HCT116 (cell line): ENCODE data around the gene PRR29. TPM values are rescaled to one million over a fixed set of nuclear protein-coding genes. Genes with fewer than 3 reads are reported as not detected.

ENCODE experiments used
- ATAC-seq: fragments of 200-7000 bp; cut with Tn5 transposase; 2 replicates; pipeline ENCODE4 v1.9.1; 2020; ENCODE audit warnings: mild to moderate bottlenecking, moderate library complexity
- BruUV-seq: library from RNA; stranded (reverse); fragments of 400-500 nt; replicated peaks from 2 replicates; lab custom pipeline; 2021; lab: Mats Ljungman, UMichigan
- CTCF ChIA-PET: fragments of 300-600 bp; sonication (Branson Sonifier 250); formaldehyde crosslinking; loops from one replicate; lab custom pipeline; 2021; ENCODE audit warnings: antibody characterized with exemption; lab: Charles Lee
- POLR2A ChIA-PET: fragments of 300-600, 350-600 bp; sonication (Branson Sonifier 250); formaldehyde crosslinking; loops from one replicate; lab custom pipeline; 2021; ENCODE audit warnings: antibody characterized with exemption; lab: Charles Lee
- RAD21 ChIA-PET, 2 experiments: fragments of 300-600 bp; sonication (Branson Sonifier 250); formaldehyde crosslinking; loops; one replicate each; lab custom pipeline; 2023; ENCODE audit warnings: low total read pairs in 2 of 2; ENCODE audit not compliant: uncharacterized antibody in 2 of 2, unreplicated experiment in 2 of 2, low non-redundant PET in 1 of 2; lab: Charles Lee
- DNase-seq: peaks from one replicate; pipeline ENCODE4 v3.0.0-alpha.2; 2010; ENCODE audit warnings: low read depth, low spot score
- H2AFZ ChIP-seq: fragments of 200-600 bp; shearing (Covaris generic), sonication (generic); 2 replicates; pipeline ENCODE4 v1.6.1; 2017; ENCODE audit warnings: low read depth, mixed run types, mixed read lengths, antibody characterized with exemption, low read length; ENCODE audit not compliant: poor library complexity, severe bottlenecking
- H3K27ac ChIP-seq: 2 replicates; pipeline ENCODE4 v1.5.1; 2012; ENCODE audit warnings: low read depth, low read length
- H3K27me3 ChIP-seq: fragments of 200-600 bp; sonication (generic); 2 replicates; pipeline ENCODE4 v1.6.1; 2016; ENCODE audit warnings: mixed run types, low read length, mixed read lengths; ENCODE audit not compliant: insufficient read depth
- H3K36me3 ChIP-seq, 2 experiments: fragments of 200-500 bp in 1 of 2; fragments of 200-600 bp in 1 of 2; sonication (Bioruptor generic) in 1 of 2; sonication (generic) in 1 of 2; 2 replicates each; pipeline versions ENCODE4 v1.5.1 to v1.6.1; 2014 to 2016; ENCODE audit warnings: low read length in 2 of 2, inconsistent platforms in 1 of 2, mixed read lengths in 1 of 2, mixed run types in 1 of 2; ENCODE audit not compliant: insufficient read depth in 2 of 2, control insufficient read depth in 1 of 2
- H3K4me1 ChIP-seq, 2 experiments: fragments of 200-600 bp in 1 of 2; sonication (generic) in 1 of 2; 2 replicates each; pipeline versions ENCODE4 v1.5.1 to v1.6.1; 2012 to 2017; ENCODE audit warnings: low read length in 2 of 2, inconsistent platforms in 1 of 2, mild to moderate bottlenecking in 1 of 2, mixed read lengths in 1 of 2, mixed run types in 1 of 2, moderate library complexity in 1 of 2; ENCODE audit not compliant: insufficient read depth in 2 of 2, control insufficient read depth in 1 of 2
- H3K4me2 ChIP-seq: fragments of 200-600 bp; sonication (generic); 2 replicates; pipeline ENCODE4 v1.6.1; 2017; ENCODE audit warnings: mixed run types, low read length, mixed read lengths
- H3K4me3 ChIP-seq, 2 experiments: fragments of 200-600 bp in 1 of 2; sonication (generic) in 1 of 2; replicated peaks in 1 of 2; 2 replicates each; pipeline ENCODE4 v1.5.1; 2011 to 2016; ENCODE audit warnings: low read length in 2 of 2, control low read depth in 1 of 2, low read depth in 1 of 2, mild to moderate bottlenecking in 1 of 2, mixed read lengths in 1 of 2, mixed run types in 1 of 2
- H3K79me2 ChIP-seq: fragments of 200-600 bp; sonication (generic); 2 replicates; pipeline ENCODE4 v1.6.1; 2017; ENCODE audit warnings: mild to moderate bottlenecking, mixed run types, low read length, moderate library complexity, mixed read lengths; ENCODE audit not compliant: insufficient read depth
- H3K9ac ChIP-seq: fragments of 200-600 bp; sonication (generic); 2 replicates; pipeline ENCODE4 v1.6.1; 2016; ENCODE audit warnings: low read length, mixed read lengths
- H3K9me2 ChIP-seq: fragments of 200-600 bp; sonication (generic), shearing (Covaris generic); 2 replicates; pipeline ENCODE4 v1.6.1; 2017; ENCODE audit warnings: mixed run types, mild to moderate bottlenecking, moderate library complexity; ENCODE audit not compliant: insufficient read depth
- H3K9me3 ChIP-seq, 2 experiments: fragments of 200-500 bp in 1 of 2; fragments of 200-600 bp in 1 of 2; sonication (Bioruptor generic) in 1 of 2; sonication (generic) in 1 of 2; 2 replicates each; pipeline ENCODE4 v1.6.1; 2014 to 2017; ENCODE audit warnings: low read length in 2 of 2, mixed read lengths in 2 of 2, inconsistent platforms in 1 of 2, low read depth in 1 of 2, mild to moderate bottlenecking in 1 of 2, mixed run types in 1 of 2, moderate library complexity in 1 of 2; ENCODE audit not compliant: control insufficient read depth in 1 of 2, insufficient read depth in 1 of 2
- H4K20me1 ChIP-seq: fragments of 200-600 bp; sonication (generic), shearing (Covaris generic); 2 replicates; pipeline ENCODE4 v1.6.1; 2017; ENCODE audit warnings: mixed run types, mild to moderate bottlenecking, moderate library complexity; ENCODE audit not compliant: insufficient read depth
- CBX3 ChIP-seq: IDR thresholded peaks from 2 replicates; pipeline ENCODE4 v1.6.1; 2012; ENCODE audit warnings: low read depth
- CEBPB ChIP-seq: IDR thresholded peaks from 2 replicates; pipeline ENCODE4 v1.6.1; 2012; ENCODE audit warnings: low read depth
- EGR1 ChIP-seq: IDR thresholded peaks from 2 replicates; pipeline ENCODE4 v1.6.1; 2012; ENCODE audit warnings: low read depth
- EZH2 ChIP-seq: fragments of 200-600 bp; sonication (generic); IDR thresholded peaks from 2 replicates; pipeline ENCODE4 v1.6.1; 2017; ENCODE audit warnings: antibody characterized with exemption, mixed run types
- EZH2phosphoT487 ChIP-seq: fragments of 200-600 bp; IDR thresholded peaks from 2 replicates; pipeline ENCODE4 v1.6.1; 2018; ENCODE audit warnings: antibody characterized with exemption, borderline replicate concordance
- FOSL1 ChIP-seq: IDR thresholded peaks from 2 replicates; pipeline ENCODE4 v1.6.1; 2012; ENCODE audit warnings: low read depth
- POLR2A ChIP-seq: IDR thresholded peaks from 2 replicates; pipeline ENCODE4 v1.7.0; 2011; ENCODE audit warnings: borderline replicate concordance; ENCODE audit not compliant: insufficient read depth, insufficient read length; ENCODE audit errors: extremely low read depth
- RAD21 ChIP-seq: IDR thresholded peaks from 2 replicates; pipeline ENCODE4 v1.6.1; 2012; ENCODE audit warnings: low read depth, mild to moderate bottlenecking
- TCF7L2 ChIP-seq: IDR thresholded peaks from 2 replicates; pipeline ENCODE4 v1.7.0; 2011; ENCODE audit warnings: borderline replicate concordance, inconsistent platforms; ENCODE audit not compliant: insufficient read depth, insufficient read length; ENCODE audit errors: extremely low read depth
- YY1 ChIP-seq: IDR thresholded peaks from 2 replicates; pipeline ENCODE4 v1.6.1; 2011; ENCODE audit warnings: low read length, low read depth, moderate library complexity, mild to moderate bottlenecking; ENCODE audit not compliant: insufficient replicate concordance; ENCODE audit errors: extremely low read depth
- intact Hi-C: fragments of 100-400 bp; cut with micrococcal nuclease; formaldehyde crosslinking; loops from 2 replicates; pipeline ENCODE4 v1.10.0; 2022
- total RNA-seq: library from RNA; stranded (reverse); gene quantifications from one replicate; pipeline ENCODE4 v1.2.1, GENCODE V29; 2021; ENCODE audit not compliant: unreplicated experiment
- TF ChIP-seq, protein P1 (sequence below), 3 experiments: fragments of 200-600 bp in 1 of 3; sonication (generic) in 1 of 3; IDR thresholded peaks in 2 of 3; conservative IDR thresholded peaks in 1 of 3; 2 replicates each; pipeline ENCODE4 v1.5.1; 2012 to 2017; ENCODE audit warnings: low read depth in 2 of 3, low read length in 2 of 3, antibody characterized with exemption in 1 of 3, borderline replicate concordance in 1 of 3, control low read depth in 1 of 3, mild to moderate bottlenecking in 1 of 3, mixed read lengths in 1 of 3, mixed run types in 1 of 3, moderate library complexity in 1 of 3; ENCODE audit not compliant: insufficient read depth in 1 of 3
- TF ChIP-seq, protein P2 (sequence below): IDR thresholded peaks from 2 replicates; pipeline ENCODE4 v1.6.1; 2012

The PRR29 gene
- total RNA-seq, 1 experiment from 2014 or later = not detected

DNA sequence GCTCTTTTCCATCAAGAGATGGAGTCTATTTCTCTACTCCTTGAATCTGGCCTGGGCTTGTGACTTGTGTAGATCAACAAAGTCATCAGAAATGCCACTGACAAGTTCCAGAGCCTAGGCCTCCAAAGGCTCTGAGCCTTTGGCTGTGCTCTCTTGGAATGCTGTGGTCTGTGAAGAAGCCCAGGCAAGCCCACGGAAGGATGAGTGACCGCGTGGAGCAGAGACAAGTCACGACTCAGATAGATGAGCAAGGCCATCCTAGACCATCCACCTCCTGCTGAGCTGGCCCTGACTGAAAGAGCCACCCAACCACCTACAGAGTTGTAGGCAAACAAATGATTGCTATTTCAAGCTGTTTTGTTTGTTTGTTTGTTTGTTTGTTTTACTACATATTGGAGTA lies 33.9 kb downstream of the PRR29 start:
- Histone ChIP-seq H3K79me2 (no peaks in the 10 kb centered on the region), H3K27me3 (no peaks in the 10 kb centered on the region), H2AFZ (no peak overlapping the region), H3K9ac (no peak overlapping the region), H3K4me2 (no peak overlapping the region), H3K36me3 (no peaks in the 10 kb centered on the region), H3K27ac (no peak overlapping the region), H3K4me1 (peaks cover 0 to 6% of the 10 kb centered on the region in 2 experiments; a peak in 1 of 4 replicates), H4K20me1 (no peaks in the 10 kb centered on the region), H3K9me2 (no peaks in the 10 kb centered on the region), H3K9me3 (no peaks in the 10 kb centered on the region), H3K4me3 (no peak overlapping the region)
- ATAC-seq (no peak), DNase-seq (no peak)
- ChIA-PET CTCF (interaction anchor here (1.2 to 7.6 kb wide), 2 partner anchors 57 to 101 kb away, joined by 3 to 519 read pairs; partner anchors contain the start of gene ERN1), RAD21 (no interaction called here), POLR2A (no interaction called here)
- BruUV-seq = no TSS peak
- no peak for TF ChIP-seq YY1
- TF ChIP-seq POLR2A = no peak
- no peak for TF ChIP-seq CEBPB
- TF ChIP-seq, protein P1, sequence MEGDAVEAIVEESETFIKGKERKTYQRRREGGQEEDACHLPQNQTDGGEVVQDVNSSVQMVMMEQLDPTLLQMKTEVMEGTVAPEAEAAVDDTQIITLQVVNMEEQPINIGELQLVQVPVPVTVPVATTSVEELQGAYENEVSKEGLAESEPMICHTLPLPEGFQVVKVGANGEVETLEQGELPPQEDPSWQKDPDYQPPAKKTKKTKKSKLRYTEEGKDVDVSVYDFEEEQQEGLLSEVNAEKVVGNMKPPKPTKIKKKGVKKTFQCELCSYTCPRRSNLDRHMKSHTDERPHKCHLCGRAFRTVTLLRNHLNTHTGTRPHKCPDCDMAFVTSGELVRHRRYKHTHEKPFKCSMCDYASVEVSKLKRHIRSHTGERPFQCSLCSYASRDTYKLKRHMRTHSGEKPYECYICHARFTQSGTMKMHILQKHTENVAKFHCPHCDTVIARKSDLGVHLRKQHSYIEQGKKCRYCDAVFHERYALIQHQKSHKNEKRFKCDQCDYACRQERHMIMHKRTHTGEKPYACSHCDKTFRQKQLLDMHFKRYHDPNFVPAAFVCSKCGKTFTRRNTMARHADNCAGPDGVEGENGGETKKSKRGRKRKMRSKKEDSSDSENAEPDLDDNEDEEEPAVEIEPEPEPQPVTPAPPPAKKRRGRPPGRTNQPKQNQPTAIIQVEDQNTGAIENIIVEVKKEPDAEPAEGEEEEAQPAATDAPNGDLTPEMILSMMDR (IDR thresholded peaks at IDR 0.05 in 2 of 3, conservative IDR thresholded peaks at IDR 0.05 in 1 of 3; ENCODE audit: borderline replicate concordance in 1 of 3, insufficient read depth in 1 of 3, low read depth in 2 of 3, low read length in 2 of 3) = no peak
- no peak for TF ChIP-seq TCF7L2
- TF ChIP-seq FOSL1 = no peak
- no peak for TF ChIP-seq RAD21
- TF ChIP-seq CBX3 = no peak
- TF ChIP-seq EGR1 = no peak
- TF ChIP-seq EZH2phosphoT487 = no peak
- no peak for TF ChIP-seq EZH2
- TF ChIP-seq, protein P2, sequence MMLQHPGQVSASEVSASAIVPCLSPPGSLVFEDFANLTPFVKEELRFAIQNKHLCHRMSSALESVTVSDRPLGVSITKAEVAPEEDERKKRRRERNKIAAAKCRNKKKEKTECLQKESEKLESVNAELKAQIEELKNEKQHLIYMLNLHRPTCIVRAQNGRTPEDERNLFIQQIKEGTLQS = no peak
- intact Hi-C loops = no loop called here
